SU-DHL-6 (cell line): ENCODE data around the gene ZBTB16.

Experiments used
- H2AFZ ChIP-seq: fragments of 200-600 bp; sonication (generic); 2 replicates; pipeline ENCODE4 v1.6.1; 2014; ENCODE audit warnings: low read depth, mild to moderate bottlenecking, moderate library complexity, mixed read lengths, antibody characterized with exemption, low read length; ENCODE audit not compliant: severe bottlenecking
- H3F3A ChIP-seq: fragments of 200-600 bp; shearing (Covaris generic); 2 replicates; pipeline ENCODE4 v1.6.0; 2016; ENCODE audit warnings: antibody characterized with exemption, mild to moderate bottlenecking; ENCODE audit not compliant: insufficient read depth
- H3K27ac ChIP-seq: fragments of 200-600 bp; sonication (generic); 2 replicates; pipeline ENCODE4 v1.5.1; 2016; ENCODE audit warnings: low read depth, mild to moderate bottlenecking, low read length, moderate library complexity, mixed read lengths
- H3K27me3 ChIP-seq: fragments of 200-600 bp; sonication (generic), shearing (Covaris generic); 2 replicates; pipeline ENCODE4 v1.6.0; 2014; ENCODE audit warnings: mild to moderate bottlenecking, low read length
- H3K36me3 ChIP-seq: fragments of 200-600 bp; sonication (generic); 2 replicates; pipeline ENCODE4 v1.6.1; 2014; ENCODE audit warnings: mild to moderate bottlenecking, low read length, mixed read lengths
- H3K4me2 ChIP-seq: fragments of 300-600, 200-600 bp; shearing (Covaris generic), sonication (generic); 2 replicates; pipeline ENCODE4 v1.6.0; 2014; ENCODE audit warnings: low read length, low read depth, mild to moderate bottlenecking; ENCODE audit not compliant: poor library complexity, severe bottlenecking
- H3K4me3 ChIP-seq: fragments of 200-600 bp; sonication (generic); 2 replicates; pipeline ENCODE4 v1.5.1; 2014; ENCODE audit warnings: antibody characterized with exemption, low read length, mild to moderate bottlenecking, mixed read lengths; ENCODE audit not compliant: insufficient read depth, poor library complexity, severe bottlenecking
- H3K79me2 ChIP-seq: fragments of 200-600 bp; sonication (generic); 2 replicates; pipeline ENCODE4 v1.6.1; 2014; ENCODE audit warnings: mild to moderate bottlenecking, low read length, moderate library complexity; ENCODE audit not compliant: insufficient read depth
- H3K9ac ChIP-seq: fragments of 200-600 bp; sonication (generic); 2 replicates; pipeline ENCODE4 v1.7.0; 2014; ENCODE audit warnings: mild to moderate bottlenecking, low read length
- H3K9me2 ChIP-seq: fragments of 200-600 bp; sonication (generic); replicated peaks from 2 replicates; pipeline ENCODE4 v1.6.1; 2014; ENCODE audit warnings: low read length; ENCODE audit not compliant: insufficient read depth
- H3K9me3 ChIP-seq: fragments of 200-600 bp; sonication (generic); 2 replicates; pipeline ENCODE4 v1.6.1; 2014; ENCODE audit warnings: low read length, mixed read lengths; ENCODE audit not compliant: insufficient read depth
- H4K20me1 ChIP-seq: fragments of 200-600 bp; sonication (generic); 2 replicates; pipeline ENCODE4 v1.6.1; 2014; ENCODE audit warnings: low read depth, mild to moderate bottlenecking, antibody characterized with exemption, low read length, moderate library complexity, mixed read lengths
- CTCF ChIP-seq: fragments of 200-600 bp; sonication (generic); IDR thresholded peaks from one replicate; pipeline ENCODE4 v1.5.1; 2017; ENCODE audit warnings: antibody characterized with exemption, mild to moderate bottlenecking, low read length, moderate library complexity; ENCODE audit not compliant: insufficient read depth, poor library complexity, severe bottlenecking
- EZH2phosphoT487 ChIP-seq: fragments of 200-600 bp; sonication (generic), shearing (Covaris generic); conservative IDR thresholded peaks from 2 replicates; pipeline ENCODE4 v1.6.1; 2018; ENCODE audit warnings: mild to moderate bottlenecking, antibody characterized with exemption, low read length, moderate library complexity, mixed read lengths

ZBTB16 gene

GRCh38 chr11:114233755-114234154 lies 174.2 kb downstream of the ZBTB16 start:
- H3K27ac ChIP-seq = no peak overlapping the region
- no peak overlapping the region for H3K4me3 ChIP-seq
- H3F3A ChIP-seq = no peaks in the 10 kb centered on the region
- no peaks in the 10 kb centered on the region for H3K79me2 ChIP-seq
- no peak overlapping the region for H3K4me2 ChIP-seq
- no peak for TF ChIP-seq CTCF
- TF ChIP-seq EZH2phosphoT487 = no peak
- no peaks in the 10 kb centered on the region for H3K9me2 ChIP-seq
- no peaks in the 10 kb centered on the region for H3K36me3 ChIP-seq
- no peaks in the 10 kb centered on the region for H3K27me3 ChIP-seq
- no peaks in the 10 kb centered on the region for H3K9me3 ChIP-seq
- no peak overlapping the region for H2AFZ ChIP-seq
- no peaks in the 10 kb centered on the region for H4K20me1 ChIP-seq
- H3K9ac ChIP-seq = no peak overlapping the region

GRCh38 chr11:114236829-114237228 lies 177.3 kb downstream of the ZBTB16 start:
- Histone ChIP-seq H3K79me2 (no peaks in the 10 kb centered on the region), H3K9me3 (no peaks in the 10 kb centered on the region), H3K36me3 (no peaks in the 10 kb centered on the region), H3K27ac (no peak overlapping the region), H3K4me3 (no peak overlapping the region), H4K20me1 (no peaks in the 10 kb centered on the region), H3K9me2 (no peaks in the 10 kb centered on the region), H3K27me3 (no peaks in the 10 kb centered on the region), H3F3A (no peaks in the 10 kb centered on the region), H2AFZ (no peak overlapping the region), H3K4me2 (no peak overlapping the region), H3K9ac (no peak overlapping the region)
- no peak for TF ChIP-seq CTCF
- no peak for TF ChIP-seq EZH2phosphoT487

- Histone ChIP-seq H4K20me1 (no peaks in the 10 kb centered on the region), H3K27me3 (no peaks in the 10 kb centered on the region), H3K9me3 (no peaks in the 10 kb centered on the region), H3K4me3 (no peak overlapping the region), H2AFZ (no peak overlapping the region), H3K9ac (no peak overlapping the region), H3F3A (no peaks in the 10 kb centered on the region), H3K36me3 (no peaks in the 10 kb centered on the region), H3K4me2 (no peak overlapping the region), H3K9me2 (no peaks in the 10 kb centered on the region), H3K27ac (no peak overlapping the region), H3K79me2 (no peaks in the 10 kb centered on the region)
- no peak for TF ChIP-seq EZH2phosphoT487
- no peak for TF ChIP-seq CTCF
Observed at GRCh38 chr11:114237321-114238280, 178.1 kb downstream of the ZBTB16 start.
